Kidney (tissue), 14 donors: ENCODE data around the gene C1orf210. TPM values are rescaled to one million over a fixed set of nuclear protein-coding genes. Genes with fewer than 3 reads are reported as not detected.

ENCODE experiments used
- DNase-seq, 5 donors: peaks; one replicate each; pipeline ENCODE4 v3.0.0-alpha.2; 2013 to 2020
- FAIRE-seq: peaks from 2 replicates; lab custom pipeline; 2012; peaks lifted over from hg19 to GRCh38; lab: Jason Lieb, UNC
- H3K27ac ChIP-seq, 2 donors: one replicate each; pipeline ENCODE4 v1.7.0; 2013; ENCODE audit warnings: low read depth in 2 of 2, low read length in 2 of 2, inconsistent platforms in 1 of 2
- H3K27me3 ChIP-seq: one replicate; pipeline ENCODE4 v1.7.1; 2013; ENCODE audit warnings: low read length, inconsistent platforms; ENCODE audit not compliant: control insufficient read depth, insufficient read depth
- H3K36me3 ChIP-seq, 3 donors: one replicate each; pipeline versions ENCODE4 v1.7.0 to v1.7.1; 2013; ENCODE audit warnings: low read length in 3 of 3, control low read depth in 1 of 3, inconsistent platforms in 1 of 3; ENCODE audit not compliant: insufficient read depth in 3 of 3, control insufficient read depth in 2 of 3
- H3K4me1 ChIP-seq, 3 donors: one replicate each; pipeline versions ENCODE4 v1.7.0 to v1.7.1; 2013; ENCODE audit warnings: low read length in 3 of 3, inconsistent platforms in 1 of 3, low read depth in 1 of 3; ENCODE audit not compliant: control insufficient read depth in 2 of 3, insufficient read depth in 2 of 3
- H3K4me3 ChIP-seq, 3 donors: one replicate each; pipeline versions ENCODE4 v1.7.0 to v1.8.1; 2013; ENCODE audit warnings: low read length in 3 of 3, control low read depth in 1 of 3, inconsistent platforms in 1 of 3
- H3K9ac ChIP-seq, 3 donors: one replicate each; pipeline versions ENCODE4 v1.7.0 to v1.7.1; 2013; ENCODE audit warnings: low read length in 3 of 3, control low read depth in 1 of 3, inconsistent platforms in 1 of 3
- H3K9me3 ChIP-seq, 3 donors: one replicate each; pipeline versions ENCODE4 v1.7.0 to v1.7.1; 2013; ENCODE audit warnings: low read length in 3 of 3, control low read depth in 1 of 3, inconsistent platforms in 1 of 3; ENCODE audit not compliant: control insufficient read depth in 2 of 3, insufficient read depth in 1 of 3
- CTCF ChIP-seq: IDR thresholded peaks from 3 replicates; pipeline ENCODE4 v1.5.1; 2012; ENCODE audit warnings: mild to moderate bottlenecking, moderate library complexity, borderline replicate concordance; ENCODE audit not compliant: insufficient read depth; ENCODE audit errors: extremely low read depth
- intact Hi-C: fragments of 100-400 bp; cut with DNase I; formaldehyde crosslinking; loops from one replicate; pipeline ENCODE4 v1.11.1; 2022
- polyA plus RNA-seq: library from polyadenylated mRNA; stranded (reverse); fragments of 350-450 nt; fragmentation: Illumina TruSeq; extraction: RNeasy Lipid Tissue Mini Kit (QIAGEN cat#74804); gene quantifications from one replicate; pipeline ENCODE4 v1.2.3, GENCODE V29; 2014; ENCODE audit warnings: low read depth, low replicate concordance; ENCODE audit not compliant: insufficient read depth
- total RNA-seq: library from RNA; stranded (reverse); fragmentation: NEBNext Ultra II Directional; extraction: Animal tissue kit (Norgen Biotek cat#: 25700); gene quantifications from one replicate; pipeline ENCODE4 v1.2.1, GENCODE V29; 2021
- donor health status: control.
- donor health status: control.
- donor health status: control.
- donor health status: control.
- donor health status: control.
- donor health status: DM: yes; HTN: yes; CAD: no.
- donor health status: Normal renal cell carcinoma (clear cell type).

C1orf210 gene
- total and polyA plus RNA-seq, 2 donors from 2014 or later = 21.1 to 33.3 TPM

- intact Hi-C loops = no loop called here
- TF ChIP-seq CTCF = no peak
- Histone ChIP-seq H3K9ac (no peak overlapping the region), H3K4me1 (peaks cover 0 to 19% (median 13%) of the 10 kb centered on the region in 3 donors), H3K27me3 (no peaks in the 10 kb centered on the region), H3K4me3 (no peak overlapping the region), H3K27ac (peak overlapping the region in 1 of 2 donors; percentile 8), H3K36me3 (no peaks in the 10 kb centered on the region), H3K9me3 (no peaks in the 10 kb centered on the region)
- FAIRE-seq (no peak), DNase-seq (no peak)
Measured at GRCh38 chr1:43233631-43234030, 51.8 kb downstream of the C1orf210 start.

- Histone ChIP-seq H3K4me1 (peaks cover 0 to 11% (median 10%) of the 10 kb centered on the region in 3 donors), H3K27ac (no peak overlapping the region), H3K27me3 (no peaks in the 10 kb centered on the region), H3K9me3 (no peaks in the 10 kb centered on the region), H3K9ac (no peak overlapping the region), H3K4me3 (no peak overlapping the region), H3K36me3 (no peaks in the 10 kb centered on the region)
- TF ChIP-seq CTCF = no peak
- FAIRE-seq (no peak), DNase-seq (no peak)
- intact Hi-C loops = no loop called here
Measured at GRCh38 chr1:43232482-43232881, 52.9 kb downstream of the C1orf210 start.

GRCh38 chr1:43232074-43232473 is 53.3 kb downstream of the C1orf210 start:
- H3K9me3 ChIP-seq = no peaks in the 10 kb centered on the region
- intact Hi-C loops = no loop called here
- no peaks in the 10 kb centered on the region for H3K36me3 ChIP-seq
- H3K27ac ChIP-seq = peak overlapping the region in 1 of 2 donors; percentile 5
- DNase-seq (no peak), FAIRE-seq (no peak)
- H3K4me1 ChIP-seq = peaks cover 0 to 14% (median 7%) of the 10 kb centered on the region in 3 donors
- TF ChIP-seq CTCF = no peak
- H3K4me3 ChIP-seq = no peak overlapping the region
- no peaks in the 10 kb centered on the region for H3K27me3 ChIP-seq
- no peak overlapping the region for H3K9ac ChIP-seq

Other genes with a start within 250 kb of the C1orf210 start
- gene EBNA1BP2, start 113.3 kb downstream of the C1orf210 start, total RNA-seq = 52.5 TPM
- gene EBNA1BP2, start 113.3 kb downstream of the C1orf210 start, polyA plus RNA-seq = 98.8 TPM
- gene CFAP57, start 113.3 kb downstream of the C1orf210 start, total RNA-seq = 2.3 TPM
- gene CFAP57, start 113.3 kb downstream of the C1orf210 start, polyA plus RNA-seq = 0.34 TPM
- gene TMEM125, start 15.6 kb downstream of the C1orf210 start, total RNA-seq = 17.5 TPM
- gene TMEM125, start 15.6 kb downstream of the C1orf210 start, polyA plus RNA-seq = 22.0 TPM
- 46.3 TPM for gene TIE1, start 15.4 kb upstream of the C1orf210 start, total RNA-seq
- gene TIE1, start 15.4 kb upstream of the C1orf210 start, polyA plus RNA-seq = 15.0 TPM
- 0.25 TPM for gene MPL, start 52.2 kb upstream of the C1orf210 start, total RNA-seq
- gene MPL, start 52.2 kb upstream of the C1orf210 start, polyA plus RNA-seq = not detected
- 2.7 TPM for gene CDC20, start 73.4 kb upstream of the C1orf210 start, total RNA-seq
- gene CDC20, start 73.4 kb upstream of the C1orf210 start, polyA plus RNA-seq = 3.9 TPM
- 85.1 TPM for gene ELOVL1, start 82.4 kb upstream of the C1orf210 start, total RNA-seq
- 86.0 TPM for gene ELOVL1, start 82.4 kb upstream of the C1orf210 start, polyA plus RNA-seq
- gene MED8, start 104.2 kb upstream of the C1orf210 start, total RNA-seq = 36.5 TPM
- 44.3 TPM for gene MED8, start 104.2 kb upstream of the C1orf210 start, polyA plus RNA-seq
- 66.8 TPM for gene SZT2, start 104.3 kb upstream of the C1orf210 start, total RNA-seq
- gene SZT2, start 104.3 kb upstream of the C1orf210 start, polyA plus RNA-seq = 10.4 TPM
- gene HYI, start 168.3 kb upstream of the C1orf210 start, total RNA-seq = 50.5 TPM
- 91.2 TPM for gene HYI, start 168.3 kb upstream of the C1orf210 start, polyA plus RNA-seq
- gene PTPRF, start 245.3 kb upstream of the C1orf210 start, total RNA-seq = 197 TPM
- 39.5 TPM for gene PTPRF, start 245.3 kb upstream of the C1orf210 start, polyA plus RNA-seq